Gastroesophageal sphincter (tissue), 4 donors: ENCODE results near the gene PGK2. TPM values are rescaled to one million over a fixed set of nuclear protein-coding genes. Genes with fewer than 3 reads are reported as not detected.

Experiments
- ATAC-seq: fragments of 150-250 bp; one replicate; pipeline ENCODE4 v1.9.1; 2016; ENCODE audit warnings: mild to moderate bottlenecking, moderate library complexity
- H3K27ac ChIP-seq, 4 donors: fragments of 200-600 bp; sonication (generic) in 3 of 4; 1 replicate in 3 of 4; 2 replicates in 1 of 4; pipeline ENCODE4 v1.5.1; 2016 to 2019
- H3K27me3 ChIP-seq: fragments of 200-600 bp; sonication (generic); one replicate; pipeline ENCODE4 v1.5.1; 2019
- H3K36me3 ChIP-seq, 2 donors: fragments of 200-600 bp; sonication (generic); one replicate each; pipeline ENCODE4 v1.5.1; 2019; ENCODE audit warnings: control low read depth in 1 of 2
- H3K4me1 ChIP-seq, 3 donors: fragments of 200-600 bp; sonication (generic); 1 replicate in 2 of 3; 2 replicates in 1 of 3; pipeline ENCODE4 v1.5.1; 2016 to 2019; ENCODE audit warnings: control low read depth in 2 of 3
- H3K4me3 ChIP-seq, 2 donors: fragments of 200-600 bp; sonication (generic); one replicate each; pipeline ENCODE4 v1.5.1; 2019; ENCODE audit warnings: mild to moderate bottlenecking in 1 of 2, moderate library complexity in 1 of 2
- H3K9me3 ChIP-seq, 3 donors: fragments of 200-600 bp; sonication (generic); one replicate each; pipeline ENCODE4 v1.5.1; 2017 to 2019; ENCODE audit warnings: control low read depth in 2 of 3
- EP300 ChIP-seq: sonication (generic); formaldehyde crosslinking; IDR thresholded peaks from one replicate; pipeline ENCODE4 v1.6.1; 2017; ENCODE audit warnings: antibody characterized with exemption, mild to moderate bottlenecking
- POLR2A ChIP-seq, 2 donors: fragments of 450-650 bp; IDR thresholded peaks; one replicate each; pipeline ENCODE4 v1.6.1; 2017; ENCODE audit warnings: antibody characterized with exemption in 2 of 2, mild to moderate bottlenecking in 2 of 2, moderate library complexity in 1 of 2
- POLR2AphosphoS5 ChIP-seq: sonication (generic); formaldehyde crosslinking; IDR thresholded peaks from one replicate; pipeline ENCODE4 v1.6.1; 2017; ENCODE audit warnings: antibody characterized with exemption
- WGBS, 2 donors: methylation state at CpG; one replicate each; pipeline ENCODE4 v1.1.5; 2018; ENCODE audit warnings: low coverage in 1 of 2; 5-methylcytosine and 5-hydroxymethylcytosine counted together
- total RNA-seq, 4 donors: library from RNA; depleted of rRNA; stranded (reverse); fragments of >200 nt; gene quantifications; one replicate each; pipeline ENCODE4 v1.1.0, GENCODE V29; 2016
- TF ChIP-seq, protein P1 (sequence below), 4 experiments: fragments of 200-600 bp in 2 of 4; fragments of 450-650 bp in 2 of 4; sonication (generic) in 1 of 4; IDR thresholded peaks; one replicate each; pipeline ENCODE4 v1.5.1; 2017 to 2019; ENCODE audit warnings: antibody characterized with exemption in 4 of 4, mild to moderate bottlenecking in 2 of 4, moderate library complexity in 2 of 4

PGK2 gene
- not detected for total RNA-seq

DNA sequence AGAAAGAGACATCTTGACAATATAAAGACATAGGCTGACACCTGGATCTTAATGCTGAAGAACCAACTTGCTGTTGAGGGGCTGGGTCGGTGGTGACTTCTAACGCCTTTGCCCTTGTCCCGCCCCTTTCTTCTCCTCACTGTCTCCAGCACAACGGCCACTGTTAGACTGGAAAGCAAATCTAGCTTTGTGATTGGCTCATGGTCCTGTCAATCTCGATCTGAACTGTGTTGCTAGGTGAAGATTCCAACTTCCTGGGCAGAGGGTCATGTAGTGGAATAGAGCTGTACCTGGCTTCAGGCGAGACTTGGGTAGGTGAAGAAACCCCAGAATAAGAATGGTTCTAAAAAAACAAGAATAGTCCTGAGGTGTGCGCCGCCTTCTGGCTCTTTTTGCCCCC is at the start of gene PGK2:
Gene PGK2, minus strand, starts transcription at position 110 of the 400 bp plus-strand sequence. Its CDS starts 98 bp downstream, at position 12.
- Histone ChIP-seq H3K27me3 (no peaks in the 10 kb centered on the region), H3K27ac (no peak within 1 kb of the TSS), H3K4me3 (no peak within 1 kb of the TSS), H3K9me3 (no peaks in the 10 kb centered on the region), H3K36me3 (no peaks in the 10 kb centered on the region), H3K4me1 (no peaks in the 10 kb centered on the region)
- ATAC-seq = no peak
- WGBS, 2 donors = 77 to 92% methylated on average over 2 to 5 of the region's 8 CpGs
- TF ChIP-seq POLR2AphosphoS5 (no peak), POLR2A (IDR thresholded peaks at IDR 0.05) (no peak), EP300 (no peak)
- TF ChIP-seq, protein P1, sequence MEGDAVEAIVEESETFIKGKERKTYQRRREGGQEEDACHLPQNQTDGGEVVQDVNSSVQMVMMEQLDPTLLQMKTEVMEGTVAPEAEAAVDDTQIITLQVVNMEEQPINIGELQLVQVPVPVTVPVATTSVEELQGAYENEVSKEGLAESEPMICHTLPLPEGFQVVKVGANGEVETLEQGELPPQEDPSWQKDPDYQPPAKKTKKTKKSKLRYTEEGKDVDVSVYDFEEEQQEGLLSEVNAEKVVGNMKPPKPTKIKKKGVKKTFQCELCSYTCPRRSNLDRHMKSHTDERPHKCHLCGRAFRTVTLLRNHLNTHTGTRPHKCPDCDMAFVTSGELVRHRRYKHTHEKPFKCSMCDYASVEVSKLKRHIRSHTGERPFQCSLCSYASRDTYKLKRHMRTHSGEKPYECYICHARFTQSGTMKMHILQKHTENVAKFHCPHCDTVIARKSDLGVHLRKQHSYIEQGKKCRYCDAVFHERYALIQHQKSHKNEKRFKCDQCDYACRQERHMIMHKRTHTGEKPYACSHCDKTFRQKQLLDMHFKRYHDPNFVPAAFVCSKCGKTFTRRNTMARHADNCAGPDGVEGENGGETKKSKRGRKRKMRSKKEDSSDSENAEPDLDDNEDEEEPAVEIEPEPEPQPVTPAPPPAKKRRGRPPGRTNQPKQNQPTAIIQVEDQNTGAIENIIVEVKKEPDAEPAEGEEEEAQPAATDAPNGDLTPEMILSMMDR (IDR thresholded peaks at IDR 0.05) = no peak

DNA sequence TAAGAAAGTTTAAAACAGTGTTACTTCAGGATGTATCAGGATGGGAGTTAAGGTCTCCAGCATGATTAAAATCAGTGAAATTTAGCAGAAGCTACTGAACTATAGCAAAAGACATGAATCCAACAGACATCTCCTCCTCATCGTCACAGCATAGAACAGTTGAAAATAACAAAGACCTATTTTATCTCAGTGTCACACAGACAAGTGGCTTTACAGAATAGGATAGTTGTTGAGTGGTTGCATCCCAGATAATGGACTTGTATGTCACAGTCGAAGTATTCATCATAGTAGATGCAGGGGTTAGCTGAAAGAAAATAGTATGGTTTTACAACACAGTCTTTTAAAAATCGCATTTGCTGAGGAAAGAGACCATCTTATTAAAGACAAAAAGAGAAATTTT is 48.1 kb upstream of the PGK2 start:
- WGBS, 2 donors = 65 to 74% methylated on average over 3 of the region's 3 CpGs
- Histone ChIP-seq H3K4me3 (no peak overlapping the region), H3K4me1 (no peaks in the 10 kb centered on the region), H3K9me3 (no peaks in the 10 kb centered on the region), H3K27ac (no peak overlapping the region), H3K27me3 (no peaks in the 10 kb centered on the region), H3K36me3 (no peaks in the 10 kb centered on the region)
- no peak for TF ChIP-seq EP300
- no peak for ATAC-seq

DNA sequence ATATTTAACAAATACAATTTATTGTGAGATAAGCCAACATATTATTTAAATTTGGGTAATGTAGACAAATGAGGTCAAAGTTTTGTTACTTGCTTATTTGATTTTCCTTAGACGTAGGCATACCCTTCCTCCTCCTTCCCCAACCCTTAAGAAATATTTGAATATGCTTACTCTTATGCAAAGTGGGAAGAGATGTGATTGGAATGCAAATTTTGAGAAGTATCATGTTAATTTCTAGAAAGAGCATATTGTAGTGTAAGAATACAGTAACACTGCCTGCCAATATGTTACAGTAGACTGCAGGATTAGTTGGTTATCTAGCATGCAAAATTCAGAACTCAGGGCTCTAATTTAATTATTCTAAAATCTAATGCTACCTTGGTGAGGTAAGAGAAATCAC is 46.3 kb upstream of the PGK2 start:
- Histone ChIP-seq H3K27me3 (no peaks in the 10 kb centered on the region), H3K4me3 (no peak overlapping the region), H3K9me3 (no peaks in the 10 kb centered on the region), H3K27ac (no peak overlapping the region), H3K4me1 (no peaks in the 10 kb centered on the region), H3K36me3 (no peaks in the 10 kb centered on the region)
- 64 to 80% methylated on average over 1 of the region's 1 CpG for WGBS, 2 donors
- TF ChIP-seq POLR2A (IDR thresholded peaks at IDR 0.05) = no peak
- no peak for TF ChIP-seq POLR2AphosphoS5
- TF ChIP-seq, protein P1 (IDR thresholded peaks at IDR 0.05) = no peak
- no peak for TF ChIP-seq EP300
- ATAC-seq = no peak

DNA sequence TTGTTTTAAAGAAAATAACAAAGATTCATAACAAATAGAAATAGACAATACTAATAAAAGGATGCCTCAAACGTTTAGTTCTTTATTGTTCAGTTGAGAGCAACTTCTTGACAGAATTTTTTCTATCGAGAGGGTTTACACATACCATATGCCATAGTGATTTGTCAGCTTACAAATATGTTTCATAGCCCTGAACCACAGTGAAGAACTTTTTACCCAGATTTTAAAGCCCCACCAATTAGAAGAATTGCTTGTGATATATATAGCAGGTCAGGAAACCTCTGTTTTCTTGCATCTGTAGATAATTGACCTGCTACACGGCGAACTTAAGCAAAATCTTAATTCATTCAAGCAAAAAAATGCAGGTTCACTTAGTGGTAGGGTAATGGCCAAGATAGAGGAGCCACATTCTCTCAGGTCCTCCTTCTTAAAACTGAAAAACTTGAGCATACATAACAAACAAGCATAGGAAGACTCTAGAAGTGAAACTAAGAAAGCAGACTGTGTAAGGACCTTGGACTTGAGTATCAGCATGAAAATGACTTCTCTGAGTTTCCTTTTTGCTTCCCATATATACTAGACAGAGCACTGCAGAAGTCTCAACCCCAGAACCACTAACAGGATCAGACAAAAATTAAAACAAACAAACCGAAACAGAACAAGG is 39.8 kb upstream of the PGK2 start:
- Histone ChIP-seq H3K36me3 (no peaks in the 10 kb centered on the region), H3K4me1 (no peaks in the 10 kb centered on the region), H3K4me3 (no peak overlapping the region), H3K9me3 (no peaks in the 10 kb centered on the region), H3K27me3 (no peaks in the 10 kb centered on the region), H3K27ac (no peak overlapping the region)
- no peak for ATAC-seq
- TF ChIP-seq POLR2AphosphoS5 = no peak
- TF ChIP-seq, protein P1 (IDR thresholded peaks at IDR 0.05) = no peak
- TF ChIP-seq EP300 = no peak
- no peak for TF ChIP-seq POLR2A (IDR thresholded peaks at IDR 0.05)
- WGBS, 2 donors = 47 to 48% methylated on average over 5 of the region's 5 CpGs

DNA sequence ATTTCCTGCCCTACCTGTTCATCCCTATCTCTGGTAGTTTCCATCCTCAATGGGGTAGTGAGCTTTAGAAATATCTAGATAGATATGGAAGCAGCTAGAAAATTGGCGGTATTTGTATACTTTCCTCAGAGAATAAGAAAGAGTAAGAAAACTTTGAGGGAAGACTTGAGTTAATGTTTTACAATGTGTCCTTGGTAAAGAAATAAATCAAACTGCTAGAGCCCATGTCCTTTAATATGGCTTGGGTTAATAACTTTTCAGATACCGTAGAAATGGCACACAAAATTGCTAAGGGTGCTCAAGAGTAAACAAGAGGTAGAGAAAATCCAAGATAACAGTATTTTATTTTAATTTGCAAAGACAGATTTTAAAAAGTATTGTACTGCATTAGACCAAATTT is 28.1 kb upstream of the PGK2 start:
- H3K4me3 ChIP-seq = no peak overlapping the region
- H3K27me3 ChIP-seq = no peaks in the 10 kb centered on the region
- peaks cover 0 to 10% (median 0%) of the 10 kb centered on the region in 3 donors for H3K9me3 ChIP-seq
- no peak for ATAC-seq
- no peaks in the 10 kb centered on the region for H3K36me3 ChIP-seq
- no peak overlapping the region for H3K27ac ChIP-seq
- 85 to 95% methylated on average over 2 of the region's 2 CpGs for WGBS, 2 donors
- no peaks in the 10 kb centered on the region for H3K4me1 ChIP-seq
- TF ChIP-seq POLR2AphosphoS5 (no peak), POLR2A (IDR thresholded peaks at IDR 0.05) (no peak), EP300 (no peak)
- TF ChIP-seq, protein P1 (IDR thresholded peaks at IDR 0.05) = no peak
